Globus pallidus (tissue), 1 donor: ENCODE results near the gene GOLGA6L10.
"Not testable (repeated sequence)": the region's sequence is repeated elsewhere in the genome, so short reads cannot be mapped to it uniquely, and the experiment has no call there.

Source experiments
- DNase-seq: peaks from one replicate; pipeline ENCODE4 v3.0.0-alpha.2; 2015; ENCODE audit warnings: low spot score

GOLGA6L10 gene

DNA sequence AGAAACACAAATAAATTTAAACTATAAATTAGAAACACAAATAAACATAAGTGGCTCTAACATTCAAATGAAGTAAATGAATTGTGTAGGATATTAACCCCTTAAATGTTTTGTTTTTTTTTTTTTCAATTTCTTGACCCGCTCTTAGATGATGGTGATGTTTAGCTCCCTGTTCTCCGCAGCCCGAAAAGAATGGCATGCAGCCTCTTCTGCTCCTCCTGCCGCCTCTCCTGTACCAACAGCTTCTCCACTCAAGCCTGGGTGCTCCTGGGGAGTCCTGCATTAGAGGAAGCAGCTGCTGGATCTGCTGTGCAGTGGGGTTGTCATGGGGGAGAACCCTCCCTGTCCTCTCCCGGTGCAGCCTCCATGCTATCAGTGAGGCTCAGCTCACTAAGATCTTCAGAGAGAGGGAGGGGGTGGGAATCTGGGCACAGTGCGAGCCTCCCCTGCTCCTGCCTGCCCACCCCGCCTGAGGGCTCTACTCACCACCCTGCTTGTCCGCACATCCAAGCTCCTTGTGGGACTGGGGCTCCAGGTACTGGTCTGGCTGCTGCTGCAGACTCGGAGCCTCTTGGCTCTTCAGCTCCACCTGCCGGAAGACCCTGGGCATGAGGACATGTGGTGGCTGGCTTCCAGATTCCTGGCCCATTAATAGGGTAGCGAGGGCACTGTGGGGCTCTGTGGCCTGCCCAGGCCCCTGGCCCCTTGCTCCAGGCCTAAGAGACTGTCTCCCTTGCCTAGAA is 6.5 kb downstream of the GOLGA6L10 start:
- DNase-seq = not testable (repeated sequence)

GRCh38 chr15:82338573-82338972 is 10.7 kb downstream of the GOLGA6L10 start:
- DNase-seq = not testable (repeated sequence)

GRCh38 chr15:82338053-82338452 is 11.2 kb downstream of the GOLGA6L10 start:
- DNase-seq = not testable (repeated sequence)

- DNase-seq = not testable (repeated sequence)
These were observed 12.2 kb downstream of the GOLGA6L10 start for GRCh38 chr15:82337051-82337450.

GRCh38 chr15:82336180-82336647 is 13.1 kb downstream of the GOLGA6L10 start:
- not testable (repeated sequence) for DNase-seq

DNA sequence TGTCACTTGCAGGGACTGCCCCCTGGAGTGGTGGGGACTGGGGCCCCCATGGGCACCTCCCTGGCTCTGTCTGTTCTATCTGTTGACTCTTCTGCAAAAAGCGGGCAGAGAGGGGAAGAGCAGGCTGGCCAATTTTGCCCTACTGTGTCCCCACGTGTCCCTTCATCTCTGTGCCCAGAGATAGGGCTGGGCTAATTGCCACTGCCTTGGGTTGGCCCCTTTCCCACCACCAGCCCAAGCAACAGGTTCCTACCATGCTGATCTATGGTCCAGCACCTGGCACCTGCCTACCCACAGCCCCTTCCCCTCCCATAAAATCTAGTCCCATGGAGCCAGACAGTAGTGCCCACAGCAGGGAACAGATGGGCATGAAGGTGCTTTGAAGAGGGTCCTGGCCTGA is 14.3 kb downstream of the GOLGA6L10 start:
- DNase-seq = not testable (repeated sequence)

- DNase-seq = not testable (repeated sequence)
These were observed 14.7 kb downstream of the GOLGA6L10 start for GRCh38 chr15:82334554-82334932.

DNA sequence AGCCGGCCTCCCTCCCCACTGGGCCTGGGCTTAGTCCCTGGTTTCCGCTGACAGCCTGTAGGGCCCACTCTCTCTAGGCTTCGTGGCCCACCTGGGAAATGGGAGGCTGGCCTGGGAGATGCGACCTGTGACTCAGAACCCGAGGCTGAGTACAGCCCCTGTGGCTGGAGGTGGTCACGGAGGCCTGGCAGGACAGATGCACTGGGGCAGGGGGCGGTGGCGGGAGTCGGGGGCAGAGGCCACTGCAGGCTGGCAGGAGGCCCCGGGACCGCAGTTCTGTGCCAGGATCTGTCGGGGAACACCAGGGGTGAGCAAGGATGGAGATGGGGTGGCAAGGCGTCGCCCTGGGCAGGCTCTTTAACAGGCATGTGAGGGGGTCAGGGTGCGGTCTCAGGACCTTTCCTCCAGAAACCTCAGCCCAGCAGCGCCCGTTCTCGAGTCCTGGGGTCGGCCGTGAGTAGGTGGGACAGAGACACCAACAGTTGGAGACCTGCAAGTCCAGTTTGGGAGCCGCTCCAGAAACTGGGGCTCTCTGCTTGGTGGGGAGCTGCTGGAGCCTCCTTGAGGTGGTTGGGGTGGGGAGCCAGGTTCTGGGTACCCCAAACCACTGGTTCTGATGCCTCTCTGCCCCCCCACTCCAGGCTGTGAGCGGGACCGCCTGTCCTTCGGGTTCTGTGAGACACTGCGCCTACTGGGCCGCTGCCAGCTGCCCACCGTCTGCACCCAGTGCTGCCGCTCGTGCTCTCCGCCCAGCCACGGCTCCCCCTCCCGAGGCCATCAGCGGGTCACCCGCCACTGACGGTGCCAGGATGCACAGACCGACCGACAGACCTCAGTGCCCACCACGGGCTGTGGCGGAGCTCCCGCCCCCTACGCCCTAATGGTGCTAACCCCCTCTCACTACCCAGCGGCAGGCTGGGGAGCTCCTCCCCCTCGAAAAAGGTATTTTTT is 15.4 kb downstream of the GOLGA6L10 start:
- not testable (repeated sequence) for DNase-seq

GRCh38 chr15:82332711-82333602 is 16.3 kb downstream of the GOLGA6L10 start:
- not testable (repeated sequence) for DNase-seq

DNA sequence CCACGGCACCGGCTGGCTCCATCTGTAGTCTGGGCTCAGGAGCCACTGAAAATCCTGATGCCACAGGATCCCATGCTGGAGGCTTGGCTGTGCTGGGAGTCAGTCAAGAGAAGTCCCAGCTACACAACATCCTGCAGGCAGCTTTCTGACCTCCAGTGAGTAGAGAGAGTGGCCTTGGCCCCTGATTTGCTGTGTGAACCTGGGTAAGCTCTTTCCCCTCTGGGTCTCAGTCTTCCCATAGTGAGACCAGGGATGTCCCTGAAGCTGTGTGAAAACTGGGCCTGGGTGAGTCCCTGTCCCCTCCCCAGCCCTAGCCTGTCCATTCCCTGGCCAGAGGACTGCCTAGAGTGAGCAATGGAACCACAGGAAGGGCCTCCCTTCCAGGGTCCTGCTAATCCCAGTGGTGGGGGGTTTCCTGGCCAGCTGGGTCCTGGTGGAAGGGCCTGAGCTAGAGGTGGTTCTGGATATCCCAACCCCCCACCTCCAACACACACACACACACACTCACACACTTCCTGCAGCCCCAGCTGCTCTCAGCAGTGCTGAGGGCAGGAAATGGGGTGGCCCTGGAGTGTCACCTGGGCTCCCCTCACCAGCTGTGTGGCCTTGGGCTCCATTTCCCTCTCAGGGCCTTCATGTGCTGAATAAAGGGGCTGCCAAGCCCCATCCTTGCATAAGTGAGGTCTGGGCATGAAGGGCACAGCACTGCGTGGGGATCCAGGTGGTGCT is 17.5 kb downstream of the GOLGA6L10 start:
- DNase-seq = not testable (repeated sequence)

DNA sequence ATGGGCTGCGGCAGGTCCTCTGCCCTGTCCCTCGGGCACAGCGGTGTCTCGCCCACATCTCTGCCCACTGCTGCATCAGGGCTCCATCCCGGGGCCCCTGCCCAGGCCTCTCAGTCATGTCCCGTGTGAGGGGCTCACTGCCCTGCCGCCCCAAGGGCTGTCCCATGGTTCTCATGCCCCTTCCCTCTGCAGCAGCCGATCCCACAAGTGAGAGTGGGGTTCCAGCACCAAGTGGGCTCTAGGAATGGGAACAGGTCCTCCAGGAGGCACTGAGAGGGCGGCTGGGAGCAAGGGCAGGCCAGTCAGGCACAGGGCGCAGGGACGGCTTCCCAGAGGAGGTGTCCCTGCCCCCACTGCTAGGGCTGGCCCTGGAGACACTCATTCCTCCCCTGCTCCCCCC is 18.4 kb downstream of the GOLGA6L10 start:
- DNase-seq = not testable (repeated sequence)

GRCh38 chr15:82329039-82329438 is 20.2 kb downstream of the GOLGA6L10 start:
- DNase-seq = not testable (repeated sequence)

- DNase-seq = not testable (repeated sequence)
These were observed 21.9 kb downstream of the GOLGA6L10 start for GRCh38 chr15:82327372-82327771.

DNA sequence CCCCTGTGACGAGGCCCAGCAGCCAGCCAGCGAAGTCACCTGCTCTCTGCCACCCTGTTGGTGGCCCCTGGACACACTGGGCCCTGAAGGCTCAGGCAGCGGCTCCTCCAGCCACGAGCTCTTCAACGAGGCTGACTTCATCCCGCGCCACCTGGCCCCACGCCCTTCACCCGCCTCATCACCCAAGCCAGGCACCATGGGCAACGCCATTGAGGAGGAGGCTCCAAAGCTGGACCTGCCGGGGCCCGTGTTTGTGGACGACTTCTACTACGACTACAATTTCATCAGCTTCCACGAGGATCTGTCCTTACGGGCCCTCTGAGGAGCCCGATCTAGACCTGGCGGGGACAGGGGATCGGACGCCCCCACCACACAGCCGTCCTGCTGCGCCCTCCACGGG is 22.4 kb downstream of the GOLGA6L10 start:
- DNase-seq = not testable (repeated sequence)

DNA sequence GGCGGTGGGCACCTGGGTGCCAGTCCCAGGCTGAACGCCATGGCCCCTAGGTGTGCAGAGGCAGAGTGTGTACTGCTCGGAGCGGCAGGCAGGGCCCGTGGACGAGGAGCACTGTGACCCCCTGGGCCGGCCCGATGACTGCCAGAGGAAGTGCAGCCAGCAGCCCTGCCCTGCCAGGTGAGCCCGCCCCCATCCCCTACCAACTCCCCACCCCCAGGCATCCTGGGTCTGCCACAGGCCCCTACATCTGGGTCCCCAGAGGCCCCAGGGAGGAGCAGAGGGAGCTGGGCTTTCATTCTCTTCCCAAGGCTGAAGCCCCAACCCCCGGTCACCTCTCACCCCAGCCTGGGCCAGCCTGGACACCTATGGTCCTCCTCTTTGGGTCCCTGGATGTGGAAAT is 23.6 kb downstream of the GOLGA6L10 start:
- not testable (repeated sequence) for DNase-seq

GRCh38 chr15:82324831-82325230 is 24.4 kb downstream of the GOLGA6L10 start:
- not testable (repeated sequence) for DNase-seq

- DNase-seq = not testable (repeated sequence)
These were observed 26.8 kb downstream of the GOLGA6L10 start for GRCh38 chr15:82322488-82322887.

- not testable (repeated sequence) for DNase-seq
These were observed 28.4 kb downstream of the GOLGA6L10 start for GRCh38 chr15:82320861-82321260.

DNA sequence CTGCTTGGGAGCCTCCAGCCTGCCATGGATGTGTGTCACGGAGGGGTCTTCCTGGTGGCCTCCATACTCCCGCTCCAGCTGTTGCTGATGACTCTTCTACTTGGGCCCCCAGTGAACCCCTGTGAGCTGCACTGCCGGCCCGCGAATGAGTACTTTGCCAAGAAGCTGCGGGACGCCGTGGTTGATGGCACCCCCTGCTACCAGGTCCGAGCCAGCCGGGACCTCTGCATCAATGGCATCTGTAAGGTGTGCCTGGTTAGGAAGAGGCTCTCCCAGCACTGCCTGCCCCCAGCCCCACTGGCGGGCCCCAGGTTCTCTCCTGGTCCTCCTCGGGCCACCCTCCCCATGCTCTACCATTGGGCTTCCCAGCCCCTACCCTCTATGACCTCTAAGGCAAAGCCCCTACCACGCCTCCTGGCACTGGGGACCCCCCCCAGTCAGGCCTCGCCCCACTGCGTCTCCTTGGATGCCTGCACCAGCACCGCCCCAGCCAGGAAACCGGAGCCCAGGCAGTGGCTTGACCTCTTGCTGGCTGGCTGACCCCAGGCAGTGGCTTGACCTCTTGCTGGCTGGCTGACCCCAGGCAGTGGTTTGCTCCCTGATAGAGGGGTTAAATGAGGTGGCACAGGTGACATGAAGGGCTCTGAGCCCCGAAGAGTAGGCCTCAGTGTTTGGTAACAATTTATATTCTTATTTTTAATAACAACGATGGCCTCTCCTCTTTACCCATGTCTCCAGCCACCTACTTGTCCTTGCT is 29.6 kb downstream of the GOLGA6L10 start:
- DNase-seq = not testable (repeated sequence)

GRCh38 chr15:82318281-82318680 is 31.0 kb downstream of the GOLGA6L10 start:
- DNase-seq = not testable (repeated sequence)
